PC-3 (cell line): Measurements from ENCODE around the gene ANK2. TPM values are rescaled to one million over a fixed set of nuclear protein-coding genes. Genes with fewer than 3 reads are reported as not detected.

Source experiments
- ATAC-seq: fragments of 200-7000 bp; cut with Tn5 transposase; 2 replicates; pipeline ENCODE4 v1.9.1; 2020; ENCODE audit warnings: mild to moderate bottlenecking, moderate library complexity
- BruUV-seq: library from RNA; stranded (reverse); fragments of 400-500 nt; replicated peaks from 2 replicates; lab custom pipeline; 2021; lab: Mats Ljungman, UMichigan
- CTCF ChIA-PET: fragments of 300-600 bp; sonication (Branson Sonifier 250); formaldehyde crosslinking; loops from one replicate; lab custom pipeline; 2022; ENCODE audit warnings: antibody characterized with exemption; lab: Charles Lee
- POLR2A ChIA-PET: fragments of 300-600 bp; sonication (Branson Sonifier 250); formaldehyde crosslinking; loops from one replicate; lab custom pipeline; 2022; ENCODE audit warnings: antibody characterized with exemption; ENCODE audit not compliant: unreplicated experiment; lab: Charles Lee
- DNase-seq: peaks from one replicate; pipeline ENCODE4 v3.0.0-alpha.2; 2015
- H2AFZ ChIP-seq: fragments of 300-600 bp; sonication (generic); 2 replicates; pipeline ENCODE4 v1.6.0; 2016; ENCODE audit warnings: antibody characterized with exemption, low read length
- H3F3A ChIP-seq: fragments of 300-600 bp; sonication (generic); one replicate; pipeline ENCODE4 v1.6.0; 2017; ENCODE audit warnings: antibody characterized with exemption, low read length, control low read depth, mild to moderate bottlenecking; ENCODE audit not compliant: unreplicated experiment
- H3K27ac ChIP-seq: fragments of 300-600 bp; sonication (generic); 2 replicates; pipeline ENCODE4 v1.5.1; 2016; ENCODE audit warnings: mild to moderate bottlenecking, low read length
- H3K27me3 ChIP-seq: fragments of 300-600 bp; sonication (generic); 2 replicates; pipeline ENCODE4 v1.6.1; 2016; ENCODE audit warnings: low read length, mixed read lengths
- H3K36me3 ChIP-seq: fragments of 300-600 bp; sonication (generic); 2 replicates; pipeline ENCODE4 v1.6.1; 2016; ENCODE audit warnings: low read depth, mixed run types, low read length, mixed read lengths
- H3K4me1 ChIP-seq: fragments of 300-600 bp; sonication (generic); 2 replicates; pipeline ENCODE4 v1.5.1; 2016; ENCODE audit warnings: low read length; ENCODE audit not compliant: insufficient read depth
- H3K4me2 ChIP-seq: fragments of 300-600 bp; sonication (generic); 2 replicates; pipeline ENCODE4 v1.6.0; 2016; ENCODE audit warnings: low read length
- H3K4me3 ChIP-seq: fragments of 300-600 bp; sonication (generic); 2 replicates; pipeline ENCODE4 v1.5.1; 2016; ENCODE audit warnings: mild to moderate bottlenecking, low read length, mixed read lengths
- H3K79me2 ChIP-seq: fragments of 300-600 bp; sonication (generic); 2 replicates; pipeline ENCODE4 v1.6.1; 2017; ENCODE audit warnings: low read length, mixed read lengths
- H3K9ac ChIP-seq: fragments of 300-600 bp; sonication (generic); 2 replicates; pipeline ENCODE4 v1.6.0; 2016; ENCODE audit warnings: mild to moderate bottlenecking, low read length
- H3K9me2 ChIP-seq: fragments of 300-600 bp; sonication (generic); replicated peaks from 2 replicates; pipeline ENCODE4 v1.6.1; 2016; ENCODE audit warnings: mixed run types, low read length, mixed read lengths
- H3K9me3 ChIP-seq: fragments of 300-600 bp; sonication (generic); 2 replicates; pipeline ENCODE4 v1.6.1; 2016; ENCODE audit warnings: low read length, mixed read lengths
- H4K20me1 ChIP-seq: fragments of 300-600 bp; sonication (generic); 2 replicates; pipeline ENCODE4 v1.6.1; 2016; ENCODE audit warnings: low read length, mixed read lengths
- EZH2 ChIP-seq: fragments of 300-600 bp; sonication (generic); IDR thresholded peaks from one replicate; pipeline ENCODE4 v1.6.1; 2017; ENCODE audit warnings: antibody characterized with exemption, mild to moderate bottlenecking, low read length; ENCODE audit not compliant: unreplicated experiment
- EZH2phosphoT487 ChIP-seq: fragments of 300-600 bp; sonication (generic); IDR thresholded peaks from 2 replicates; pipeline ENCODE4 v1.6.1; 2018; ENCODE audit warnings: mild to moderate bottlenecking, antibody characterized with exemption, low read length, borderline replicate concordance
- intact Hi-C: fragments of 100-400 bp; cut with micrococcal nuclease; formaldehyde crosslinking; loops from 2 replicates; pipeline ENCODE4 v1.9.0; 2023
- total RNA-seq: library from RNA; depleted of rRNA; stranded (reverse); fragments of >200 nt; gene quantifications from 2 replicates; pipeline ENCODE4 v1.2.3, GENCODE V29; 2014
- TF ChIP-seq, protein P1 (sequence below): fragments of 300-600 bp; sonication (generic); conservative IDR thresholded peaks from 2 replicates; pipeline ENCODE4 v1.5.1; 2017; ENCODE audit warnings: antibody characterized with exemption, low read depth, mild to moderate bottlenecking, low read length

Gene ANK2
- total RNA-seq, 1 experiment from 2014 or later, result 1.8 TPM

DNA sequence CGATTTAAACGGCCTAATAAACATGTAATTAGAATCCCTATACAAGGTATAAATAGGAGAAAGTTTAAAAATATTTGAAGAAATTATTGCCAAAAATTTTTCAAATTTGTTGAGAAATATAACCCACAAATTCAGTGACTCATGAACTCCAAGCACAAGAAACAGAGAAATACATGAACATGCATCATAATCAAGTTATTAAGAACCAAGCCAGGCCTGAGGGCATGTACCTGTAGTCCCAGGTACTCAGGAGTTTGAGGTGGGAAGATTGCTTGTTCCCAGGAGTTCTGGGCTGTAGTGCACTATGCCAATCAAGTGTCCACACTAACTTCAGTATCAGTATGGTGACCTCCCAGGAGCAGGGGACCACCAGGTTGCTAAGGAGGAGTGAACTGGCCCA is 370.2 kb downstream of the ANK2 start:
- Histone ChIP-seq H3K4me3 (no peak overlapping the region), H3K27ac (no peak overlapping the region), H3K79me2 (no peaks in the 10 kb centered on the region), H3K9me2 (no peaks in the 10 kb centered on the region), H3K36me3 (no peaks in the 10 kb centered on the region), H4K20me1 (no peaks in the 10 kb centered on the region), H2AFZ (no peak overlapping the region), H3K9ac (no peak overlapping the region), H3K27me3 (no peaks in the 10 kb centered on the region), H3K4me2 (no peak overlapping the region), H3F3A (no peaks in the 10 kb centered on the region), H3K4me1 (no peaks in the 10 kb centered on the region), H3K9me3 (no peaks in the 10 kb centered on the region)
- no peak for ATAC-seq
- ChIA-PET CTCF (no interaction called here), POLR2A (no interaction called here)
- no peak for DNase-seq
- BruUV-seq, result no TSS peak
- TF ChIP-seq, protein P1, sequence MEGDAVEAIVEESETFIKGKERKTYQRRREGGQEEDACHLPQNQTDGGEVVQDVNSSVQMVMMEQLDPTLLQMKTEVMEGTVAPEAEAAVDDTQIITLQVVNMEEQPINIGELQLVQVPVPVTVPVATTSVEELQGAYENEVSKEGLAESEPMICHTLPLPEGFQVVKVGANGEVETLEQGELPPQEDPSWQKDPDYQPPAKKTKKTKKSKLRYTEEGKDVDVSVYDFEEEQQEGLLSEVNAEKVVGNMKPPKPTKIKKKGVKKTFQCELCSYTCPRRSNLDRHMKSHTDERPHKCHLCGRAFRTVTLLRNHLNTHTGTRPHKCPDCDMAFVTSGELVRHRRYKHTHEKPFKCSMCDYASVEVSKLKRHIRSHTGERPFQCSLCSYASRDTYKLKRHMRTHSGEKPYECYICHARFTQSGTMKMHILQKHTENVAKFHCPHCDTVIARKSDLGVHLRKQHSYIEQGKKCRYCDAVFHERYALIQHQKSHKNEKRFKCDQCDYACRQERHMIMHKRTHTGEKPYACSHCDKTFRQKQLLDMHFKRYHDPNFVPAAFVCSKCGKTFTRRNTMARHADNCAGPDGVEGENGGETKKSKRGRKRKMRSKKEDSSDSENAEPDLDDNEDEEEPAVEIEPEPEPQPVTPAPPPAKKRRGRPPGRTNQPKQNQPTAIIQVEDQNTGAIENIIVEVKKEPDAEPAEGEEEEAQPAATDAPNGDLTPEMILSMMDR, result no peak
- no peak for TF ChIP-seq EZH2phosphoT487
- TF ChIP-seq EZH2, result no peak
- intact Hi-C loops, result no loop called here

DNA sequence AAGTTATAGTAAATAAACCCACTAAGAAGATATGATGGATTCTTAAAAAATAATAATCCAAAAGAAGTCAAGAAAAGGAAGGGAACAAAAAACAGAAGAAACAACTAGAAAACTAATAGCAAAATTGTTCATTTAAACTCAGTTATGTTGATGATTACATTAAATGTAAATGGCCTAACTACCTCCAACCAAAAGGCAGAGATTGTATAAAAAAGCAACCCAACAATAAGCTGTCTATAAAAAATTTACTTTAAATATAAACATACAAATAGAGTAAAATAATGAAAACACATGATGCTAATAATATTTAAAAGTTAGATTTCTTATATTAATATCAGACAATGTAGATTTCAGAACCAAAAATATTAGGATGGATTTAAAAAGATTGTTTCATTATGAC is 371.5 kb downstream of the ANK2 start:
- no peak overlapping the region for H3K4me2 ChIP-seq
- H3K4me1 ChIP-seq, result no peaks in the 10 kb centered on the region
- no peak overlapping the region for H2AFZ ChIP-seq
- H3K9me2 ChIP-seq, result no peaks in the 10 kb centered on the region
- POLR2A ChIA-PET, result no interaction called here
- CTCF ChIA-PET, result no interaction called here
- H3K27ac ChIP-seq, result no peak overlapping the region
- no peak for TF ChIP-seq EZH2
- TF ChIP-seq, protein P1, result no peak
- TF ChIP-seq EZH2phosphoT487, result no peak
- no peak for ATAC-seq
- H3K9me3 ChIP-seq, result no peaks in the 10 kb centered on the region
- BruUV-seq, result no TSS peak
- no peaks in the 10 kb centered on the region for H3K36me3 ChIP-seq
- no peak overlapping the region for H3K4me3 ChIP-seq
- intact Hi-C loops, result no loop called here
- no peaks in the 10 kb centered on the region for H3F3A ChIP-seq
- no peaks in the 10 kb centered on the region for H3K79me2 ChIP-seq
- H3K9ac ChIP-seq, result no peak overlapping the region
- no peak for DNase-seq
- no peaks in the 10 kb centered on the region for H3K27me3 ChIP-seq
- no peaks in the 10 kb centered on the region for H4K20me1 ChIP-seq

DNA sequence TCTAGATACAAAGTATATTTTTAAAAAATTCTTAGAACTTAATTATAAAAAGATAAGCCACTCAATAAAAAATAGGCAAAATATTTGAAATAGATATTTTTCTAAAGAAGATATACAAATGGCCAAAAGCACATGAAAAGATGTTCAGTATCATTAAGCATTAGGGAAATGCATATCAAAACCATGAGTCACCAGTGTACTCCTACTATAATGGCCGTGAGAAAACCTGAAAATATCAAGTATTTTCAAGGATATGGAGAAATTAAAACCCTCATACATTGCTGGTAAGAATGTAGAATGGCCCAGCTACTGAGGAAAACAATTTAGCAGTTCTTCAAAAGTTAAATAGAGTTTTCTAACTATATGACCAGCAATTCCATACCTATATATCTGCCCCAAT is 374.2 kb downstream of the ANK2 start:
- no peak for TF ChIP-seq EZH2phosphoT487
- H3K9me2 ChIP-seq, result no peaks in the 10 kb centered on the region
- no peaks in the 10 kb centered on the region for H3F3A ChIP-seq
- ATAC-seq (no peak), DNase-seq (no peak)
- H3K79me2 ChIP-seq, result no peaks in the 10 kb centered on the region
- H3K27ac ChIP-seq, result no peak overlapping the region
- no peaks in the 10 kb centered on the region for H3K27me3 ChIP-seq
- CTCF ChIA-PET, result no interaction called here
- H2AFZ ChIP-seq, result no peak overlapping the region
- intact Hi-C loops, result no loop called here
- H3K9me3 ChIP-seq, result no peaks in the 10 kb centered on the region
- no peaks in the 10 kb centered on the region for H3K4me1 ChIP-seq
- no peaks in the 10 kb centered on the region for H3K36me3 ChIP-seq
- no peak overlapping the region for H3K4me3 ChIP-seq
- POLR2A ChIA-PET, result no interaction called here
- no peak overlapping the region for H3K9ac ChIP-seq
- BruUV-seq, result no TSS peak
- no peak overlapping the region for H3K4me2 ChIP-seq
- H4K20me1 ChIP-seq, result no peaks in the 10 kb centered on the region
